PC-9 (cell line): ENCODE measurements around the gene ADCY2.

Experiments
- EZH2 ChIP-seq: fragments of 200-600 bp; sonication (generic); IDR thresholded peaks from 2 replicates; pipeline ENCODE4 v1.8.0; 2017; ENCODE audit warnings: antibody characterized with exemption, low read depth
- TF ChIP-seq, protein P1 (sequence below): fragments of 200-600 bp; sonication (generic); conservative IDR thresholded peaks from 2 replicates; pipeline ENCODE4 v1.6.1; 2017; ENCODE audit warnings: mixed run types, antibody characterized with exemption, mild to moderate bottlenecking, moderate library complexity

DNA sequence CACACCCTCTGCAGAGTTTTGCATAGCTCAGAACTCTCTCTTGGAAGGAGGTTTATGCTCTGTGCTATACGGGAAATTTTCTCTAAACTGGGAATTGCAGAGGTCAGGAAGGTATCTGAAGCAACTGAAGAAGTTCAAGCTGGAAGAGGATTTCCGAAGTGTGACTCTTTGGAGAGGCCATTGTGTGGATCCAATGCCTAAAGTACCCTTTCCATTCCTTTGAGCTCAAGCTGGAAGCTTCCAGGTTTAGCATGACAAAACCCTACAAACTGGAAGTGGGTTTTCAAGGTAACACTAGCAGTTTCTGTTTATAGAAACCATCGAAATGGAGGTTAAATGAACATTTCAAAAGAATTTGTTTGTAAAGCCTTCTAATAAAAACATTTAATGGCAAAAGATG is 267.9 kb downstream of the ADCY2 start:
- TF ChIP-seq, protein P1, sequence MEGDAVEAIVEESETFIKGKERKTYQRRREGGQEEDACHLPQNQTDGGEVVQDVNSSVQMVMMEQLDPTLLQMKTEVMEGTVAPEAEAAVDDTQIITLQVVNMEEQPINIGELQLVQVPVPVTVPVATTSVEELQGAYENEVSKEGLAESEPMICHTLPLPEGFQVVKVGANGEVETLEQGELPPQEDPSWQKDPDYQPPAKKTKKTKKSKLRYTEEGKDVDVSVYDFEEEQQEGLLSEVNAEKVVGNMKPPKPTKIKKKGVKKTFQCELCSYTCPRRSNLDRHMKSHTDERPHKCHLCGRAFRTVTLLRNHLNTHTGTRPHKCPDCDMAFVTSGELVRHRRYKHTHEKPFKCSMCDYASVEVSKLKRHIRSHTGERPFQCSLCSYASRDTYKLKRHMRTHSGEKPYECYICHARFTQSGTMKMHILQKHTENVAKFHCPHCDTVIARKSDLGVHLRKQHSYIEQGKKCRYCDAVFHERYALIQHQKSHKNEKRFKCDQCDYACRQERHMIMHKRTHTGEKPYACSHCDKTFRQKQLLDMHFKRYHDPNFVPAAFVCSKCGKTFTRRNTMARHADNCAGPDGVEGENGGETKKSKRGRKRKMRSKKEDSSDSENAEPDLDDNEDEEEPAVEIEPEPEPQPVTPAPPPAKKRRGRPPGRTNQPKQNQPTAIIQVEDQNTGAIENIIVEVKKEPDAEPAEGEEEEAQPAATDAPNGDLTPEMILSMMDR: no peak
- TF ChIP-seq EZH2: no peak
